ENCODE data around the gene CD40. TPM values are rescaled to one million over a fixed set of nuclear protein-coding genes. Genes with fewer than 3 reads are reported as not detected.

Gene CD40
- total RNA-seq, 2 experiments from 2014 or later, result 34.7 to 64.2 TPM

- Histone ChIP-seq H3K4me3 (ENCODE audit: low read depth, low read length, poor library complexity, severe bottlenecking) (no peak overlapping the region), H3K4me1 (ENCODE audit: insufficient read depth, low read length, poor library complexity, severe bottlenecking) (peaks cover 30% of the 10 kb centered on the region), H3K27ac (ENCODE audit: low read depth, low read length, poor library complexity, severe bottlenecking) (no peak overlapping the region), H3K9me2 (ENCODE audit: insufficient read depth, low read length) (no peaks in the 10 kb centered on the region), H4K20me1 (ENCODE audit: insufficient read depth, low read length) (peaks cover 74% of the 10 kb centered on the region), H3K4me2 (ENCODE audit: low read length) (no peak overlapping the region), H2AFZ (ENCODE audit: low read length) (no peak overlapping the region), H3K9me3 (ENCODE audit: low read length) (no peaks in the 10 kb centered on the region), H3K36me3 (ENCODE audit: insufficient read depth, low read length) (peaks cover 28% of the 10 kb centered on the region), H3K79me2 (ENCODE audit: insufficient read depth, low read depth, low read length) (peaks cover 93% of the 10 kb centered on the region)
- DNase-seq (ENCODE audit: low spot score), result no peak
- no TSS peak for BruUV-seq (replicated peaks)
- CTCF ChIA-PET (ENCODE audit: unreplicated experiment), result no interaction called here
- POLR2A ChIA-PET, result no interaction called here
- intact Hi-C loops (cut with micrococcal nuclease; ENCODE audit: unreplicated experiment), result no loop called here
- TF ChIP-seq EZH2phosphoT487 (IDR thresholded peaks at IDR 0.05; ENCODE audit: borderline replicate concordance, low read depth, low read length), result no peak
Measured at GRCh38 chr20:46083531-46084061, 34.5 kb upstream of the CD40 start.

GRCh38 chr20:46084805-46085178, 33.3 kb upstream of the CD40 start:
- Histone ChIP-seq H2AFZ (ENCODE audit: low read length) (no peak overlapping the region), H3K9me3 (ENCODE audit: low read length) (no peaks in the 10 kb centered on the region), H3K36me3 (ENCODE audit: insufficient read depth, low read length) (peaks cover 16% of the 10 kb centered on the region), H3K27ac (ENCODE audit: low read depth, low read length, poor library complexity, severe bottlenecking) (no peak overlapping the region), H3K4me3 (ENCODE audit: low read depth, low read length, poor library complexity, severe bottlenecking) (no peak overlapping the region), H3K4me2 (ENCODE audit: low read length) (no peak overlapping the region), H3K79me2 (ENCODE audit: insufficient read depth, low read depth, low read length) (peaks cover 96% of the 10 kb centered on the region), H3K9me2 (ENCODE audit: insufficient read depth, low read length) (no peaks in the 10 kb centered on the region), H4K20me1 (ENCODE audit: insufficient read depth, low read length) (peaks cover 74% of the 10 kb centered on the region), H3K4me1 (ENCODE audit: insufficient read depth, low read length, poor library complexity, severe bottlenecking) (peaks cover 30% of the 10 kb centered on the region)
- BruUV-seq (replicated peaks), result no TSS peak
- POLR2A ChIA-PET, result interaction anchor here (0.9 to 1.1 kb wide), 3 partner anchors 12 to 35 kb away, joined by 3 to 4 read pairs (median 3); no protein-coding TSS in a partner anchor
- intact Hi-C loops (cut with micrococcal nuclease; ENCODE audit: unreplicated experiment), result no loop called here
- CTCF ChIA-PET (ENCODE audit: unreplicated experiment), result no interaction called here
- no peak for TF ChIP-seq EZH2phosphoT487 (IDR thresholded peaks at IDR 0.05; ENCODE audit: borderline replicate concordance, low read depth, low read length)
- TF ChIP-seq, protein P1, sequence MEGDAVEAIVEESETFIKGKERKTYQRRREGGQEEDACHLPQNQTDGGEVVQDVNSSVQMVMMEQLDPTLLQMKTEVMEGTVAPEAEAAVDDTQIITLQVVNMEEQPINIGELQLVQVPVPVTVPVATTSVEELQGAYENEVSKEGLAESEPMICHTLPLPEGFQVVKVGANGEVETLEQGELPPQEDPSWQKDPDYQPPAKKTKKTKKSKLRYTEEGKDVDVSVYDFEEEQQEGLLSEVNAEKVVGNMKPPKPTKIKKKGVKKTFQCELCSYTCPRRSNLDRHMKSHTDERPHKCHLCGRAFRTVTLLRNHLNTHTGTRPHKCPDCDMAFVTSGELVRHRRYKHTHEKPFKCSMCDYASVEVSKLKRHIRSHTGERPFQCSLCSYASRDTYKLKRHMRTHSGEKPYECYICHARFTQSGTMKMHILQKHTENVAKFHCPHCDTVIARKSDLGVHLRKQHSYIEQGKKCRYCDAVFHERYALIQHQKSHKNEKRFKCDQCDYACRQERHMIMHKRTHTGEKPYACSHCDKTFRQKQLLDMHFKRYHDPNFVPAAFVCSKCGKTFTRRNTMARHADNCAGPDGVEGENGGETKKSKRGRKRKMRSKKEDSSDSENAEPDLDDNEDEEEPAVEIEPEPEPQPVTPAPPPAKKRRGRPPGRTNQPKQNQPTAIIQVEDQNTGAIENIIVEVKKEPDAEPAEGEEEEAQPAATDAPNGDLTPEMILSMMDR (conservative IDR thresholded peaks at IDR 0.05; ENCODE audit: low read length), result no peak
- DNase-seq (ENCODE audit: low spot score), result no peak

DNA sequence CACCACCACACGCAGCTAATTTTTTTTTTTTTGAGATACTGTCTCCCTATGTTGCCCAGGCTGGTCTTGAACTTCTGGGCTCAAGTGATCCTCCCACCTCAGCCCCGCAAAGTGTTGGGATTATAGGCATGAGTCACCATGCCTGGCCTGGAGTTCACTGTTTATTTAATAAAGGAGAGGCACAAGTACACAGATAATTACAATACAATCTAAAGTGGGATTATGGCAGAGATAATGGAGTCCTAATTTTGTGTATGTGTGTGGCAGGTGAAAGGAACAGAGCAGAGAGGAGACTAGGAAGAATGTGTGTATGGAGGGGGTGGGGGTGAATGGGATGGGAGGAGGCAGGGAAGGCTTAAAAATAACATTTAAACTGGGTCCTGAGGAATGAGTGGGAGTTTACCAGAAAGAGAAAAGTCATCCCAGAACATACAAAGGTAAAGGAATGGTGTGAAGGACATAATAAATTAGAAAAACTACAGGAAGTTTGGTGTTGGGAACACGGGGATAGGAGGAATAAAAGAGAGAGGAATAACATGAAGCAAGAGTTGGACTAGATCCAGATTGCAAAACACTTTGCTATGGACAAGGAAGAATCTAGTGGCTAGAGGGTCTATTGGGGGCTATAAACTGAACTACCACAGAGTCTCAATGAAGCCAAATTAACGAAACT, 32.8 kb upstream of the CD40 start:
- no peak overlapping the region for H3K4me3 ChIP-seq (ENCODE audit: low read depth, low read length, poor library complexity, severe bottlenecking)
- ChIA-PET POLR2A (interaction anchor here (1.0 to 1.1 kb wide), 2 partner anchors 12 to 15 kb away, joined by 3 to 4 read pairs; no protein-coding TSS in a partner anchor), CTCF (ENCODE audit: unreplicated experiment) (no interaction called here)
- H3K9me3 ChIP-seq (ENCODE audit: low read length), result no peaks in the 10 kb centered on the region
- H3K4me2 ChIP-seq (ENCODE audit: low read length), result no peak overlapping the region
- no peak for TF ChIP-seq EZH2phosphoT487 (IDR thresholded peaks at IDR 0.05; ENCODE audit: borderline replicate concordance, low read depth, low read length)
- TF ChIP-seq, protein P1 (conservative IDR thresholded peaks at IDR 0.05; ENCODE audit: low read length), result no peak
- peaks cover 12% of the 10 kb centered on the region; the same call in 1 of the 2 replicates for H3K36me3 ChIP-seq (ENCODE audit: insufficient read depth, low read length)
- BruUV-seq (replicated peaks), result no TSS peak
- peaks cover 32% of the 10 kb centered on the region for H3K4me1 ChIP-seq (ENCODE audit: insufficient read depth, low read length, poor library complexity, severe bottlenecking)
- H3K27ac ChIP-seq (ENCODE audit: low read depth, low read length, poor library complexity, severe bottlenecking), result no peak overlapping the region
- peaks cover 91% of the 10 kb centered on the region for H3K79me2 ChIP-seq (ENCODE audit: insufficient read depth, low read depth, low read length)
- peaks cover 71% of the 10 kb centered on the region for H4K20me1 ChIP-seq (ENCODE audit: insufficient read depth, low read length)
- H3K9me2 ChIP-seq (ENCODE audit: insufficient read depth, low read length), result no peaks in the 10 kb centered on the region
- DNase-seq (ENCODE audit: low spot score), result no peak
- intact Hi-C loops (cut with micrococcal nuclease; ENCODE audit: unreplicated experiment), result no loop called here
- H2AFZ ChIP-seq (ENCODE audit: low read length), result no peak overlapping the region
